Stimulated activated CD4-positive, alpha-beta T cell treated with anti-CD3 and anti-CD28 coated beads, Interleukin-12 subunit alpha, Interleukin-12 subunit beta, amount 100 ng/mL, for 48 hours (primary cell): ENCODE measurements around the gene THEM4.
A peak's percentile ranks its signal among the peaks of the same experiment; 100 is the strongest.
"Not testable (repeated sequence)": the region's sequence is repeated elsewhere in the genome, so short reads cannot be mapped to it uniquely, and the experiment has no call there.

Experiments used
- DNase-seq, 3 donors: peaks; one replicate each; pipeline ENCODE4 v3.0.0-alpha.2; 2020; ENCODE audit warnings: low read depth in 2 of 3, low spot score in 1 of 3

Gene THEM4

GRCh38 chr1:151935154-151935553 is 25.8 kb upstream of the THEM4 start:
- no peak for DNase-seq

- DNase-seq, result peak; percentile 12 to 64 (median 28)
These were observed 24.8 kb upstream of the THEM4 start for GRCh38 chr1:151934048-151934493.

- DNase-seq, result no peak
These were observed 15.6 kb upstream of the THEM4 start for GRCh38 chr1:151924691-151925587.

GRCh38 chr1:151923422-151923821 is 14.1 kb upstream of the THEM4 start:
- no peak for DNase-seq

GRCh38 chr1:151920149-151920548 is 10.8 kb upstream of the THEM4 start:
- DNase-seq, result no peak

- DNase-seq, result no peak
These were observed 9.7 kb upstream of the THEM4 start for GRCh38 chr1:151918819-151919610.

GRCh38 chr1:151918156-151918555 is 8.8 kb upstream of the THEM4 start:
- DNase-seq, result no peak

GRCh38 chr1:151916726-151917370 is 7.5 kb upstream of the THEM4 start:
- no peak for DNase-seq

GRCh38 chr1:151915061-151915686 is 5.9 kb upstream of the THEM4 start:
- DNase-seq, result no peak

GRCh38 chr1:151914076-151914475 is 4.8 kb upstream of the THEM4 start:
- no peak for DNase-seq

- no peak for DNase-seq
These were observed 3.7 kb upstream of the THEM4 start for GRCh38 chr1:151912973-151913372.

GRCh38 chr1:151908228-151908691 is 1.1 kb downstream of the THEM4 start:
- no peak for DNase-seq

GRCh38 chr1:151907363-151908139 is 1.8 kb downstream of the THEM4 start:
- DNase-seq, result no peak

- not testable (repeated sequence) for DNase-seq
These were observed 3.0 kb downstream of the THEM4 start for GRCh38 chr1:151906324-151906645.

- DNase-seq, result not testable (repeated sequence)
These were observed 3.6 kb downstream of the THEM4 start for GRCh38 chr1:151905443-151906323.

- DNase-seq, result peak in 2 of 3 donors; percentile 46
These were observed 4.3 kb downstream of the THEM4 start for GRCh38 chr1:151905070-151905442.

GRCh38 chr1:151902858-151903257 is 6.5 kb downstream of the THEM4 start:
- no peak for DNase-seq

GRCh38 chr1:151900804-151901203 is 8.5 kb downstream of the THEM4 start:
- DNase-seq, result not testable (repeated sequence)

GRCh38 chr1:151898519-151898991 is 10.8 kb downstream of the THEM4 start:
- DNase-seq, result peak in 1 of 3 donors; percentile 10
